Neutrophil (primary cell): Measurements from ENCODE around the gene DIP2A.

ENCODE experiments used
- H3K27ac ChIP-seq: fragments of 200-600 bp; sonication (generic); 2 replicates; pipeline ENCODE4 v1.5.1; 2016; ENCODE audit warnings: mild to moderate bottlenecking, moderate library complexity
- H3K27me3 ChIP-seq: fragments of 200-600 bp; sonication (generic); 2 replicates; pipeline ENCODE4 v1.6.0; 2016; ENCODE audit warnings: mild to moderate bottlenecking
- H3K36me3 ChIP-seq: fragments of 200-600 bp; sonication (generic); 2 replicates; pipeline ENCODE4 v1.5.1; 2017
- H3K4me1 ChIP-seq, 2 experiments: fragments of 200-600 bp in 1 of 2; sonication (generic) in 1 of 2; 1 replicate in 1 of 2; 2 replicates in 1 of 2; pipeline versions ENCODE4 v1.5.1 to v1.6.1; 2013 to 2016; ENCODE audit warnings: low read depth in 1 of 2, low read length in 1 of 2, mild to moderate bottlenecking in 1 of 2, moderate library complexity in 1 of 2; ENCODE audit not compliant: control insufficient read depth in 1 of 2, insufficient read depth in 1 of 2
- H3K4me3 ChIP-seq, 2 experiments: fragments of 200-600 bp in 1 of 2; sonication (generic) in 1 of 2; 1 replicate in 1 of 2; 2 replicates in 1 of 2; pipeline ENCODE4 v1.5.1; 2013 to 2016; ENCODE audit warnings: low read depth in 1 of 2, low read length in 1 of 2, mild to moderate bottlenecking in 1 of 2, moderate library complexity in 1 of 2
- H3K9me3 ChIP-seq: fragments of 200-600 bp; sonication (generic); 2 replicates; pipeline ENCODE4 v1.5.1; 2016
- TF ChIP-seq, protein P1 (sequence below): fragments of 200-600 bp; sonication (generic); IDR thresholded peaks from 2 replicates; pipeline ENCODE4 v1.5.1; 2016; ENCODE audit warnings: antibody characterized with exemption

DIP2A gene

DNA sequence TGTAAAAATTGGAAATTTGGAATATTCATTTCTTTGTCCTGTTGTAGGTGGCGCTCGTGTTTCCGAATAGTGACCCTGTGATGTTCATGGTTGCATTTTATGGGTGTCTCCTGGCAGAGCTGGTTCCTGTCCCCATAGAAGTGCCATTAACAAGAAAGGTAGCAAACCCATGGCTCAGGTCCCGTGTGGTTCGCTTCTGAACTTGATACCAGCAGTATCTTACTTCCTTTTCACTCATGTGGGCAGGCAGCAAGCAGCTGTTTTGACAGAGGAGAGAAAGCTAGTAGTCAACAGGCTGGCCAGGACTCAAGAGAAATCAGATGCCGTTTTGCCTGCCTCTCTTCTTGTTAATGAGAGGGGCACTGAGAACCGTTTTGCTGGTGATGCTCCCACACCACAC lies 73.4 kb downstream of the DIP2A start:
- Histone ChIP-seq H3K27me3 (no peaks in the 10 kb centered on the region), H3K4me1 (peaks cover 9 to 11% of the 10 kb centered on the region in 2 experiments), H3K27ac (no peak overlapping the region), H3K9me3 (no peaks in the 10 kb centered on the region), H3K36me3 (peaks cover 80% of the 10 kb centered on the region), H3K4me3 (no peak overlapping the region)
- TF ChIP-seq, protein P1, sequence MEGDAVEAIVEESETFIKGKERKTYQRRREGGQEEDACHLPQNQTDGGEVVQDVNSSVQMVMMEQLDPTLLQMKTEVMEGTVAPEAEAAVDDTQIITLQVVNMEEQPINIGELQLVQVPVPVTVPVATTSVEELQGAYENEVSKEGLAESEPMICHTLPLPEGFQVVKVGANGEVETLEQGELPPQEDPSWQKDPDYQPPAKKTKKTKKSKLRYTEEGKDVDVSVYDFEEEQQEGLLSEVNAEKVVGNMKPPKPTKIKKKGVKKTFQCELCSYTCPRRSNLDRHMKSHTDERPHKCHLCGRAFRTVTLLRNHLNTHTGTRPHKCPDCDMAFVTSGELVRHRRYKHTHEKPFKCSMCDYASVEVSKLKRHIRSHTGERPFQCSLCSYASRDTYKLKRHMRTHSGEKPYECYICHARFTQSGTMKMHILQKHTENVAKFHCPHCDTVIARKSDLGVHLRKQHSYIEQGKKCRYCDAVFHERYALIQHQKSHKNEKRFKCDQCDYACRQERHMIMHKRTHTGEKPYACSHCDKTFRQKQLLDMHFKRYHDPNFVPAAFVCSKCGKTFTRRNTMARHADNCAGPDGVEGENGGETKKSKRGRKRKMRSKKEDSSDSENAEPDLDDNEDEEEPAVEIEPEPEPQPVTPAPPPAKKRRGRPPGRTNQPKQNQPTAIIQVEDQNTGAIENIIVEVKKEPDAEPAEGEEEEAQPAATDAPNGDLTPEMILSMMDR, result no peak

DNA sequence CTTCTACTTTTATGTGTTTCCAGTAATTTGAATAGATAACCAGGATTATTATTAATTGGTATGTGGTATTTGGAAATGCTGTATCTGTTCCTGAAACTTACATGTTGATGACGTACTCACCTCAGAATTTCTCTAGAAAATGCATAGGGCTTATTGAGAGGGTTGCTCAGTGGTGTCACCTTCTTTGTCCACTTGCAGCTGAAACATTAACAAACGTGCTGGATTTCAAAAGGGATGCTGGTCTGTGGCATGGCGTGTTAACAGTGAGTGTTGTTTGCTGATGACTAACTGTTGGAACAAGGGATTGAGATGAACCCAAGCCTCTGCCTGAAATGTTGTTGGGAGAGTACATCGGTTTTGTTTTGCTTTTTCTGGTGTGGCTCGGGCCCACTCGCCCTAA lies 78.3 kb downstream of the DIP2A start:
- Histone ChIP-seq H3K4me3 (no peak overlapping the region), H3K27ac (no peak overlapping the region), H3K4me1 (no peaks in the 10 kb centered on the region), H3K9me3 (no peaks in the 10 kb centered on the region), H3K27me3 (no peaks in the 10 kb centered on the region), H3K36me3 (peaks cover 94% of the 10 kb centered on the region)
- TF ChIP-seq, protein P1, result no peak

- TF ChIP-seq, protein P1, result no peak
- Histone ChIP-seq H3K4me1 (no peaks in the 10 kb centered on the region), H3K4me3 (no peak overlapping the region), H3K27ac (no peak overlapping the region), H3K27me3 (no peaks in the 10 kb centered on the region), H3K9me3 (no peaks in the 10 kb centered on the region), H3K36me3 (peaks cover 96% of the 10 kb centered on the region)
Measured at GRCh38 chr21:46538262-46538661, 79.6 kb downstream of the DIP2A start.

GRCh38 chr21:46538851-46539666 lies 80.4 kb downstream of the DIP2A start:
- Histone ChIP-seq H3K27me3 (no peaks in the 10 kb centered on the region), H3K36me3 (peaks cover 96% of the 10 kb centered on the region), H3K4me3 (no peak overlapping the region), H3K9me3 (no peaks in the 10 kb centered on the region), H3K4me1 (no peaks in the 10 kb centered on the region), H3K27ac (no peak overlapping the region)
- TF ChIP-seq, protein P1, result no peak

DNA sequence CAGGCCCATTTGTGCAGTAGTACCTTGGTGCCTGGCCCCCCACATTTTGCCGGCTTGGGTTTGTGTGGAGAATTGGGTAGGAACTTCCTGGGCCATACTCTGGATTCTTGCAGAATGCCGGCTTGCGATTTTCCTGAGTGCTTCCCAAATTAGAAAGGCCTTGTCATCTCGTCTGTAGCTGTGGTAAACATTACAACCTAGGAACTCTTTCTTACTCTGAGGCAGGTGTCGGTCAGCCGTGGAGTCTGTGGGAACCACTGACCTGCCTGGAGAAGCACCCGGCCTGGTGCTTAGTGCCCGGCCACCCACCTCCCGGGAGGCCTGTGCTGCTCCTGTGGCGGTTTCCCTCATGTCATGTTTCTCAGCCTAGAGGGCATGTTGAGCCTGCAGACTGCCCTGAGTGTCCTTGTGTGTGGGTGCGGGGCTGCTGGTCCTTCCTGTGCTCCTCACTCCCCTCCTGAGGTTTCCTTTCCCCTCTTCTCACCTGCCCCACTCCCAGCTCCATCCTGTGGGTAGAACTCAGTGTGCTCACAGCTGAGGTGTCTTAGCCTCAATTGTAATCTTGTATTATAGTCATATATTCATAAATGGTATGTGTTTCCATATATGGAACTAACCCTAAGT lies 81.5 kb downstream of the DIP2A start:
- Histone ChIP-seq H3K4me1 (no peaks in the 10 kb centered on the region), H3K27me3 (no peaks in the 10 kb centered on the region), H3K4me3 (no peak overlapping the region), H3K9me3 (no peaks in the 10 kb centered on the region), H3K27ac (no peak overlapping the region), H3K36me3 (peaks cover 96% of the 10 kb centered on the region)
- TF ChIP-seq, protein P1, result no peak
